IMR-90 (cell line): ENCODE results near the gene SKAP1. TPM values are rescaled to one million over a fixed set of nuclear protein-coding genes. Genes with fewer than 3 reads are reported as not detected.

Source experiments
- ATAC-seq: fragments of 200-7000 bp; cut with Tn5 transposase; 2 replicates; pipeline ENCODE4 v1.9.1; 2020; ENCODE audit warnings: low read depth, mild to moderate bottlenecking, moderate library complexity
- BruUV-seq: library from RNA; stranded (reverse); fragments of 400-500 nt; replicated peaks from 2 replicates; lab custom pipeline; 2021; lab: Mats Ljungman, UMichigan
- CTCF ChIA-PET: fragments of 300-600 bp; formaldehyde crosslinking; extraction: SDS; loops from one replicate; lab custom pipeline; 2021; ENCODE audit warnings: antibody characterized with exemption; lab: Yijun Ruan, JAX
- POLR2A ChIA-PET: fragments of 300-600 bp; sonication (Branson Sonifier 250); formaldehyde crosslinking; loops from one replicate; lab custom pipeline; 2022; ENCODE audit warnings: antibody characterized with exemption; ENCODE audit not compliant: unreplicated experiment; lab: Charles Lee
- DNase-seq: peaks from one replicate; pipeline ENCODE4 v3.0.0; 2013
- H2AFZ ChIP-seq: replicated peaks from 2 replicates; pipeline ENCODE3; 2013; ENCODE audit warnings: low read length, mild to moderate bottlenecking; ENCODE audit not compliant: poor library complexity
- H2AK5ac ChIP-seq: 2 replicates; pipeline ENCODE4 v1.6.1; 2013; ENCODE audit warnings: low read depth, low read length, inconsistent platforms
- H2AK9ac ChIP-seq: replicated peaks from 2 replicates; pipeline ENCODE3; 2013; ENCODE audit warnings: mild to moderate bottlenecking, low read depth, low read length, moderate library complexity; ENCODE audit not compliant: poor library complexity
- H2BK120ac ChIP-seq: 2 replicates; pipeline ENCODE4 v1.6.1; 2013; ENCODE audit warnings: low read depth, low read length, inconsistent platforms
- H2BK15ac ChIP-seq: 3 replicates; pipeline ENCODE4 v1.6.1; 2013; ENCODE audit warnings: low read depth, low read length, inconsistent platforms
- H2BK20ac ChIP-seq: 2 replicates; pipeline ENCODE4 v1.6.1; 2013; ENCODE audit warnings: low read depth, mild to moderate bottlenecking, inconsistent platforms, low read length, moderate library complexity
- H2BK5ac ChIP-seq: 2 replicates; pipeline ENCODE4 v1.6.1; 2013; ENCODE audit warnings: mild to moderate bottlenecking, low read depth, low read length, inconsistent platforms; ENCODE audit not compliant: poor library complexity, severe bottlenecking
- H3K14ac ChIP-seq: replicated peaks from 2 replicates; pipeline ENCODE4 v1.6.1; 2013; ENCODE audit warnings: low read depth, low read length, inconsistent platforms
- H3K18ac ChIP-seq: 2 replicates; pipeline ENCODE4 v1.6.1; 2013; ENCODE audit warnings: low read depth, low read length, control low read depth
- H3K23ac ChIP-seq: 2 replicates; pipeline ENCODE4 v1.6.1; 2013; ENCODE audit warnings: low read depth, low read length, inconsistent platforms
- H3K27ac ChIP-seq: 2 replicates; pipeline ENCODE4 v1.5.1; 2013; ENCODE audit warnings: mild to moderate bottlenecking, control low read depth, low read length; ENCODE audit not compliant: insufficient read depth
- H3K27me3 ChIP-seq: 2 replicates; pipeline ENCODE4 v1.6.1; 2013; ENCODE audit warnings: low read length; ENCODE audit not compliant: control insufficient read depth, insufficient read depth
- H3K36me3 ChIP-seq: 2 replicates; pipeline ENCODE4 v1.6.1; 2013; ENCODE audit warnings: low read length, mixed read lengths; ENCODE audit not compliant: control insufficient read depth, insufficient read depth
- H3K4ac ChIP-seq: 2 replicates; pipeline ENCODE4 v1.6.1; 2013; ENCODE audit warnings: low read depth, low read length, inconsistent platforms
- H3K4me1 ChIP-seq: 2 replicates; pipeline ENCODE4 v1.6.1; 2013; ENCODE audit warnings: low read length, mixed read lengths; ENCODE audit not compliant: control insufficient read depth, insufficient read depth
- H3K4me2 ChIP-seq: 2 replicates; pipeline ENCODE4 v1.6.1; 2013; ENCODE audit warnings: low read depth, mild to moderate bottlenecking, control low read depth, low read length, moderate library complexity
- H3K4me3 ChIP-seq: 2 replicates; pipeline ENCODE4 v1.5.1; 2013; ENCODE audit warnings: low read depth, mild to moderate bottlenecking, control low read depth, low read length, moderate library complexity; ENCODE audit not compliant: insufficient read depth
- H3K56ac ChIP-seq: 2 replicates; pipeline ENCODE4 v1.6.1; 2013; ENCODE audit warnings: low read length, inconsistent platforms; ENCODE audit not compliant: insufficient read depth; ENCODE audit errors: extremely low read depth
- H3K79me1 ChIP-seq, 2 experiments: 2 replicates each; pipeline ENCODE4 v1.6.1; 2013; ENCODE audit warnings: low read length in 2 of 2, inconsistent platforms in 1 of 2, low read depth in 1 of 2
- H3K9ac ChIP-seq: 2 replicates; pipeline ENCODE4 v1.6.1; 2013; ENCODE audit warnings: low read depth, low read length, control low read depth
- H3K9me1 ChIP-seq: 2 replicates; pipeline ENCODE4 v1.6.1; 2013; ENCODE audit warnings: low read length, inconsistent platforms; ENCODE audit not compliant: insufficient read depth
- H3K9me3 ChIP-seq: 2 replicates; pipeline ENCODE4 v1.6.1; 2013; ENCODE audit warnings: low read length; ENCODE audit not compliant: control insufficient read depth, insufficient read depth
- H4K20me1 ChIP-seq: 2 replicates; pipeline ENCODE4 v1.6.1; 2013; ENCODE audit warnings: low read length, inconsistent platforms; ENCODE audit not compliant: insufficient read depth
- H4K5ac ChIP-seq: 2 replicates; pipeline ENCODE4 v1.6.1; 2013; ENCODE audit warnings: mild to moderate bottlenecking, low read depth, low read length, control low read depth
- H4K8ac ChIP-seq, 2 experiments: 2 replicates each; pipeline ENCODE4 v1.6.1; 2013; ENCODE audit warnings: low read depth in 2 of 2, low read length in 2 of 2, control low read depth in 1 of 2, inconsistent platforms in 1 of 2
- H4K91ac ChIP-seq: 2 replicates; pipeline ENCODE4 v1.6.1; 2013; ENCODE audit warnings: low read depth, low read length, inconsistent platforms; ENCODE audit not compliant: insufficient read depth
- BHLHE40 ChIP-seq: fragments of 150-350 bp; IDR thresholded peaks from 2 replicates; pipeline ENCODE4 v1.6.1; 2016; ENCODE audit warnings: mild to moderate bottlenecking, low read depth, low read length
- CEBPB ChIP-seq: IDR thresholded peaks from 2 replicates; pipeline ENCODE4 v1.6.1; 2012; ENCODE audit warnings: low read depth, low read length, improper control_type of control experiment
- MAFK ChIP-seq: IDR thresholded peaks from 2 replicates; pipeline ENCODE4 v1.6.1; 2012; ENCODE audit warnings: low read depth, low read length, improper control_type of control experiment
- MXI1 ChIP-seq: IDR thresholded peaks from 2 replicates; pipeline ENCODE4 v1.6.1; 2012; ENCODE audit warnings: low read depth, mild to moderate bottlenecking, low read length, moderate library complexity, borderline replicate concordance
- POLR2A ChIP-seq: IDR thresholded peaks from 2 replicates; pipeline ENCODE4 v1.6.1; 2012; ENCODE audit warnings: mild to moderate bottlenecking, low read depth, low read length
- RAD21 ChIP-seq: IDR thresholded peaks from 2 replicates; pipeline ENCODE4 v1.6.1; 2012; ENCODE audit warnings: low read length, improper control_type of control experiment
- RCOR1 ChIP-seq: IDR thresholded peaks from 2 replicates; pipeline ENCODE4 v1.6.1; 2012; ENCODE audit warnings: mild to moderate bottlenecking, low read length, improper control_type of control experiment; ENCODE audit not compliant: insufficient replicate concordance
- RFX5 ChIP-seq: IDR thresholded peaks from 2 replicates; pipeline ENCODE4 v1.8.0; 2012; ENCODE audit warnings: low read depth, mild to moderate bottlenecking, low read length, moderate library complexity
- SMC3 ChIP-seq: fragments of 150-350 bp; IDR thresholded peaks from 2 replicates; pipeline ENCODE4 v1.6.1; 2016; ENCODE audit warnings: low read depth, mild to moderate bottlenecking, antibody characterized with exemption, low read length, moderate library complexity
- WGBS, 2 experiments: methylation state at CpG; one replicate each; pipeline versions ENCODE4 v1.1.5 to v1.1.7; 2013; ENCODE audit warnings: missing lambda C conversion rate in 2 of 2; ENCODE audit not compliant: insufficient read length in 1 of 2; ENCODE audit errors: extremely low coverage in 2 of 2; 5-methylcytosine and 5-hydroxymethylcytosine counted together
- dilution Hi-C: fragments of 300-500 bp; cut with HindIII; formaldehyde crosslinking; loops from one replicate; pipeline ENCODE4 v1.14.3; 2018; ENCODE audit warnings: low sequenced_read_pairs; ENCODE audit not compliant: unreplicated experiment
- in situ Hi-C: fragments of 300-500 bp; cut with MboI; formaldehyde crosslinking; loops from 3 replicates; pipeline ENCODE4 v1.14.3; 2019; ENCODE audit warnings: low sequenced_read_pairs, inconsistent platforms, mixed read lengths
- intact Hi-C: fragments of 100-400 bp; cut with micrococcal nuclease; formaldehyde crosslinking; loops from 2 replicates; pipeline ENCODE4 v1.10.0; 2022
- polyA plus RNA-seq, 3 experiments: library from polyadenylated mRNA; depleted of rRNA; stranded (reverse); fragments of >200 nt; gene quantifications; 2 replicates each; pipeline ENCODE4 v1.2.3, GENCODE V29; 2012; ENCODE audit warnings: low replicate concordance in 1 of 3
- total RNA-seq: library from RNA; depleted of rRNA; stranded (reverse); fragments of >200 nt; gene quantifications from 2 replicates; pipeline ENCODE4 v1.2.3, GENCODE V29; 2012
- TF ChIP-seq, protein P1 (sequence below): conservative IDR thresholded peaks from 2 replicates; pipeline ENCODE4 v1.5.1; 2012; ENCODE audit warnings: mild to moderate bottlenecking, low read depth, low read length, improper control_type of control experiment

The SKAP1 gene
- total and polyA plus RNA-seq, 2 of the 4 experiments (the other 2 are of a cell fraction): not detected

DNA sequence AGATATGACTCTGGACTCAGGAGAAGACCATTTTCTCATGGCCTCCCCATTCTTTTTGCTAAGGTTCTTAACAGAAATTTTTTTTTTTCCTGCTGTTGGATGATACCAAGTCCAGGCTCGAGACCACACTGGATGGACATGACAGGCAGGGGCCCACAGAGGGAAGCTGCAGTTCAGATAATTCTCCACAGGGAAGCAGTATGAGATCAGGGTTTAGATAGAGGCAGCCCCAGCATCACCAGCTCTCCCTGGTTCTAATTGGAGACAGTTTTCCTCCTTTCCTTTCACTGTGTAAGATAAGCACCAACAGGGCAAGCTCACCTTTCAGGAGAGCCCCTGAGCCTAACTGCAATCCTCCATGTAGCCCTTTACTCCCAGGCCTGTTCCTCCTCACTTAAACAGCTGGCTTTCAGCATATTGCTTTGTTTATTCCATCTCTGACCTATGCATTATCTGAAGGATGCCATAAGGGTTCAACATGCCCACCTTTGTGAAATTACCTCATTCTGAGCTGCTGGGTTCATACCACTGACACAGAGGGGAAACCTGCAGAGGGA lies 214.4 kb downstream of the SKAP1 start:
- Histone ChIP-seq H4K8ac (no peak overlapping the region), H3K4ac (no peak overlapping the region), H3K27ac (no peak overlapping the region), H3K79me1 (no peaks in the 10 kb centered on the region), H2BK15ac (no peak overlapping the region), H2BK120ac (no peak overlapping the region), H3K9me3 (no peaks in the 10 kb centered on the region), H2BK20ac (no peak overlapping the region), H3K23ac (no peak overlapping the region), H3K27me3 (peaks cover 51% of the 10 kb centered on the region), H3K4me1 (no peaks in the 10 kb centered on the region), H2AK5ac (no peak overlapping the region), H3K18ac (no peak overlapping the region), H4K91ac (no peak overlapping the region), H4K5ac (no peak overlapping the region), H2BK5ac (no peak overlapping the region), H2AK9ac (no peak overlapping the region), H3K4me3 (no peak overlapping the region), H3K9me1 (no peaks in the 10 kb centered on the region), H3K4me2 (no peak overlapping the region), H3K36me3 (no peaks in the 10 kb centered on the region), H4K20me1 (no peaks in the 10 kb centered on the region), H3K14ac (no peak overlapping the region), H3K56ac (no peak overlapping the region), H3K9ac (no peak overlapping the region), H2AFZ (no peak overlapping the region)
- DNase-seq (peak; percentile 28), ATAC-seq (peak; percentile 62)
- WGBS, 2 experiments: no CpG with 5 or more reads among the region's 1 CpG
- TF ChIP-seq SMC3: peak; percentile 34
- no peak for TF ChIP-seq MXI1
- TF ChIP-seq, protein P1, sequence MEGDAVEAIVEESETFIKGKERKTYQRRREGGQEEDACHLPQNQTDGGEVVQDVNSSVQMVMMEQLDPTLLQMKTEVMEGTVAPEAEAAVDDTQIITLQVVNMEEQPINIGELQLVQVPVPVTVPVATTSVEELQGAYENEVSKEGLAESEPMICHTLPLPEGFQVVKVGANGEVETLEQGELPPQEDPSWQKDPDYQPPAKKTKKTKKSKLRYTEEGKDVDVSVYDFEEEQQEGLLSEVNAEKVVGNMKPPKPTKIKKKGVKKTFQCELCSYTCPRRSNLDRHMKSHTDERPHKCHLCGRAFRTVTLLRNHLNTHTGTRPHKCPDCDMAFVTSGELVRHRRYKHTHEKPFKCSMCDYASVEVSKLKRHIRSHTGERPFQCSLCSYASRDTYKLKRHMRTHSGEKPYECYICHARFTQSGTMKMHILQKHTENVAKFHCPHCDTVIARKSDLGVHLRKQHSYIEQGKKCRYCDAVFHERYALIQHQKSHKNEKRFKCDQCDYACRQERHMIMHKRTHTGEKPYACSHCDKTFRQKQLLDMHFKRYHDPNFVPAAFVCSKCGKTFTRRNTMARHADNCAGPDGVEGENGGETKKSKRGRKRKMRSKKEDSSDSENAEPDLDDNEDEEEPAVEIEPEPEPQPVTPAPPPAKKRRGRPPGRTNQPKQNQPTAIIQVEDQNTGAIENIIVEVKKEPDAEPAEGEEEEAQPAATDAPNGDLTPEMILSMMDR: peak; percentile 37; the same call in 1 of the 2 replicates
- no peak for TF ChIP-seq RFX5
- no peak for TF ChIP-seq MAFK
- TF ChIP-seq BHLHE40: no peak
- peak; percentile 55 for TF ChIP-seq RAD21
- TF ChIP-seq POLR2A: no peak
- TF ChIP-seq CEBPB: no peak
- TF ChIP-seq RCOR1: no peak
- dilution Hi-C loops (no loop called here), in situ Hi-C loops (no loop called here), intact Hi-C loops (no loop called here)
- ChIA-PET CTCF (interaction anchor here (1.6 kb wide), 1 partner anchor 12 kb away, joined by 5 read pairs; no protein-coding TSS in a partner anchor), POLR2A (no interaction called here)
- no TSS peak for BruUV-seq
